Neural progenitor cell (in vitro differentiated cells): ENCODE measurements around the gene PIM3.

Experiments
- EZH2 ChIP-seq: fragments of 200-600 bp; sonication (generic); IDR thresholded peaks from 2 replicates; pipeline ENCODE4 v1.6.1; 2017; ENCODE audit warnings: antibody characterized with exemption, mild to moderate bottlenecking, moderate library complexity
- TF ChIP-seq, protein P1 (sequence below): fragments of 200-600 bp; sonication (generic); IDR thresholded peaks from 2 replicates; pipeline ENCODE4 v1.5.1; 2017; ENCODE audit warnings: antibody characterized with exemption, mild to moderate bottlenecking

DNA sequence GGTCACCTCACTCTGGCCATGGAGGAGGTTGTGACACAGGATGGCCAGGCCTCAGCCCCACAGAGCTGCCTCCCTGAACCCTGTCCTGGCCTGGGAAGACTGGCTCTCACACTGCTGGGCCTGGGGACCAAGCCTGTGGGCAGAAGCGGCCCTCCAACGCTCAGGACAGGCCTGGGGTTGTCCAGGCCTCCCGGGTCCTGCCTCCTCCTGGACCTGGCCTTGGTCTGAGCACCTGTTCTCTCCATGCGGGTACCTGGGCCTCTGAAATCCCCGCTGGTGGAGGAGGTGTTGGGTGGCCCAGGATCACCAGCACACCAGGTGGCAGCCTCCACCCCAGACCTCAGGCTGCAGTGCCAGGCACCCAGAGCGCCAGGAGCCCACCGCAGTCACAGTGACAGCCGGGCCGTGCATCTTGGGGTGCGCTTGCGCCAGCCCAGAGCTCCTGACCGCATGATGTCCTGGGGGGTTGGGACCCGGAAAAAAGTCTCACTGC, 16.1 kb upstream of the PIM3 start:
- TF ChIP-seq, protein P1, sequence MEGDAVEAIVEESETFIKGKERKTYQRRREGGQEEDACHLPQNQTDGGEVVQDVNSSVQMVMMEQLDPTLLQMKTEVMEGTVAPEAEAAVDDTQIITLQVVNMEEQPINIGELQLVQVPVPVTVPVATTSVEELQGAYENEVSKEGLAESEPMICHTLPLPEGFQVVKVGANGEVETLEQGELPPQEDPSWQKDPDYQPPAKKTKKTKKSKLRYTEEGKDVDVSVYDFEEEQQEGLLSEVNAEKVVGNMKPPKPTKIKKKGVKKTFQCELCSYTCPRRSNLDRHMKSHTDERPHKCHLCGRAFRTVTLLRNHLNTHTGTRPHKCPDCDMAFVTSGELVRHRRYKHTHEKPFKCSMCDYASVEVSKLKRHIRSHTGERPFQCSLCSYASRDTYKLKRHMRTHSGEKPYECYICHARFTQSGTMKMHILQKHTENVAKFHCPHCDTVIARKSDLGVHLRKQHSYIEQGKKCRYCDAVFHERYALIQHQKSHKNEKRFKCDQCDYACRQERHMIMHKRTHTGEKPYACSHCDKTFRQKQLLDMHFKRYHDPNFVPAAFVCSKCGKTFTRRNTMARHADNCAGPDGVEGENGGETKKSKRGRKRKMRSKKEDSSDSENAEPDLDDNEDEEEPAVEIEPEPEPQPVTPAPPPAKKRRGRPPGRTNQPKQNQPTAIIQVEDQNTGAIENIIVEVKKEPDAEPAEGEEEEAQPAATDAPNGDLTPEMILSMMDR: no peak
- TF ChIP-seq EZH2: no peak
